Osteocyte (in vitro differentiated cells): ENCODE measurements around the gene CDC42BPG. TPM values are rescaled to one million over a fixed set of nuclear protein-coding genes. Genes with fewer than 3 reads are reported as not detected.
A peak's percentile ranks its signal among the peaks of the same experiment; 100 is the strongest.

Experiments used
- DNase-seq: peaks from one replicate; pipeline ENCODE4 v3.0.0; 2021; ENCODE audit warnings: mixed read lengths; ENCODE audit not compliant: unreplicated experiment; ENCODE audit errors: extremely low spot score
- H3K27ac Mint-ChIP-seq: one replicate; pipeline ENCODE4 v1.8.0; 2021; ENCODE audit warnings: mild to moderate bottlenecking, mixed read lengths; ENCODE audit not compliant: unreplicated experiment
- H3K27me3 Mint-ChIP-seq: one replicate; pipeline ENCODE4 v1.8.0; 2021; ENCODE audit warnings: mixed read lengths; ENCODE audit not compliant: unreplicated experiment
- H3K36me3 Mint-ChIP-seq: one replicate; pipeline ENCODE4 v1.8.0; 2021; ENCODE audit warnings: mixed read lengths; ENCODE audit not compliant: unreplicated experiment
- H3K4me1 Mint-ChIP-seq: one replicate; pipeline ENCODE4 v1.8.0; 2021; ENCODE audit warnings: mixed read lengths; ENCODE audit not compliant: unreplicated experiment
- H3K4me3 Mint-ChIP-seq: one replicate; pipeline ENCODE4 v1.8.0; 2021; ENCODE audit warnings: mild to moderate bottlenecking, moderate library complexity, mixed read lengths; ENCODE audit not compliant: unreplicated experiment
- H3K9me3 Mint-ChIP-seq: one replicate; pipeline ENCODE4 v1.8.0; 2021; ENCODE audit warnings: mixed read lengths; ENCODE audit not compliant: unreplicated experiment
- total RNA-seq: library from RNA; stranded (reverse); gene quantifications from 2 replicates; pipeline ENCODE4 v1.2.1, GENCODE V29; 2021
- TF ChIP-seq, protein P1 (sequence below): fragments of 200-600 bp; sonication (generic); IDR thresholded peaks from 2 replicates; pipeline ENCODE4 v1.5.0; 2021; ENCODE audit warnings: antibody characterized with exemption, mild to moderate bottlenecking, moderate library complexity

CDC42BPG gene
- total RNA-seq, 1 donor from 2014 or later, result 1.7 TPM

DNA sequence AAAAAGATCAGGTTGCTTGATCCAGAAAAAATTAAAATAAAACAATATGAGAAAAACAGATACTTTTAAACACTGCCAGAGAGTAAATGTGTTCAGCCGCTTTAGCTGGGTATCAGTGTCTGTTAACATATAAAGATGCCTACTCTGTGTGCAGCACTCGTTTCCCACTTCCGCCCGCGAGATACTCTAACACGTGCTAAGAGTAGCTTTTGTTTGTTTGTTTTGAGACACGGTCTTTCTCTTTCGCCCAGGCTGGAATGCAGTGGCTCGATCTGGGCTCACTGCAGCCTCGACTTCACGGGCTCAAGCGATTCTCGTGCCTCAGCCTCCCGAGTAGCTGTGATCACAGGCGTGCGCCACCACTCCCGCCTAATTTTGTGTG lies 33.6 kb downstream of the CDC42BPG start:
- no peak for DNase-seq
- Mint-ChIP-seq H3K9me3 (no peaks in the 10 kb centered on the region), H3K4me3 (peak overlapping the region; percentile 98), H3K27me3 (no peaks in the 10 kb centered on the region), H3K36me3 (peaks cover 7% of the 10 kb centered on the region), H3K4me1 (peaks cover 15% of the 10 kb centered on the region), H3K27ac (peak overlapping the region; percentile 87)
- TF ChIP-seq, protein P1, sequence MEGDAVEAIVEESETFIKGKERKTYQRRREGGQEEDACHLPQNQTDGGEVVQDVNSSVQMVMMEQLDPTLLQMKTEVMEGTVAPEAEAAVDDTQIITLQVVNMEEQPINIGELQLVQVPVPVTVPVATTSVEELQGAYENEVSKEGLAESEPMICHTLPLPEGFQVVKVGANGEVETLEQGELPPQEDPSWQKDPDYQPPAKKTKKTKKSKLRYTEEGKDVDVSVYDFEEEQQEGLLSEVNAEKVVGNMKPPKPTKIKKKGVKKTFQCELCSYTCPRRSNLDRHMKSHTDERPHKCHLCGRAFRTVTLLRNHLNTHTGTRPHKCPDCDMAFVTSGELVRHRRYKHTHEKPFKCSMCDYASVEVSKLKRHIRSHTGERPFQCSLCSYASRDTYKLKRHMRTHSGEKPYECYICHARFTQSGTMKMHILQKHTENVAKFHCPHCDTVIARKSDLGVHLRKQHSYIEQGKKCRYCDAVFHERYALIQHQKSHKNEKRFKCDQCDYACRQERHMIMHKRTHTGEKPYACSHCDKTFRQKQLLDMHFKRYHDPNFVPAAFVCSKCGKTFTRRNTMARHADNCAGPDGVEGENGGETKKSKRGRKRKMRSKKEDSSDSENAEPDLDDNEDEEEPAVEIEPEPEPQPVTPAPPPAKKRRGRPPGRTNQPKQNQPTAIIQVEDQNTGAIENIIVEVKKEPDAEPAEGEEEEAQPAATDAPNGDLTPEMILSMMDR, result no peak

DNA sequence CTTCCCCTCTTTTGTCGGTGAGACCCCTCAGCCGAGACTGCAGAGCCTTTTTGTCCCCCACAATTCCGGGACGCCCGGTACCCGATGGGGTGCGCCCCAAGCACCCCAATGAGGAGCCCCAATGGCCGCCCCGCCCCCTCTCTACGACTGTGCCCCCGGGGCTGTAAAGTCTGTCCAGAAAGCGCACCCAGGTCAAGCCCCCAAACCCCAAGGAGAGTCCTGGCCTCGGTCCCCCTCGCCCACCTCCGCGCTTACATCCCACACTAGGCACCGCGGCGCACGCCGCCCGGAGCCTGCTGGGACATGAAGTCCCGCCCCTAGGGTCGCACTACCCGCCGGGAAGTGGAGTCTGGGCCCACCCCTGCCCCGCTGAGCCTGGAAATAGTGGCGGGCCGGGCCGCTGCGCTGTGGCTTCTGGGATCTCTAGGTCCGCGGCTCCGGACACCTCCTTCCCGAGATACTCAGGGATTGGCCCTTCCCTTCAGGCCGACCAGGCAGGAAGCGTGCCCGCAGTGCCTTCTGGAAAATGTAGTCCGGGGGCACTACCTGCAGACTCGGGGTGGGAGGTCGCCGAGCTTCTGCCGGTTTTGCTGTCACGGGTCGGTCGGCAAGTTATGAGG lies 34.1 kb downstream of the CDC42BPG start, which contains the start of gene MEN1:
TSS of gene MEN1 (minus strand) at position 281 of the 620 bp plus-strand sequence. CDS start 442 bp downstream, outside the sequence.
- DNase-seq, result peak; percentile 98
- H3K9me3 Mint-ChIP-seq, result no peaks in the 10 kb centered on the region
- peak within 1 kb of the TSS; percentile 87 for H3K27ac Mint-ChIP-seq
- TF ChIP-seq, protein P1, result no peak
- H3K27me3 Mint-ChIP-seq, result no peaks in the 10 kb centered on the region
- H3K4me3 Mint-ChIP-seq, result peak within 1 kb of the TSS; percentile 98
- H3K36me3 Mint-ChIP-seq, result peaks cover 11% of the 10 kb centered on the region
- H3K4me1 Mint-ChIP-seq, result peaks cover 15% of the 10 kb centered on the region

DNA sequence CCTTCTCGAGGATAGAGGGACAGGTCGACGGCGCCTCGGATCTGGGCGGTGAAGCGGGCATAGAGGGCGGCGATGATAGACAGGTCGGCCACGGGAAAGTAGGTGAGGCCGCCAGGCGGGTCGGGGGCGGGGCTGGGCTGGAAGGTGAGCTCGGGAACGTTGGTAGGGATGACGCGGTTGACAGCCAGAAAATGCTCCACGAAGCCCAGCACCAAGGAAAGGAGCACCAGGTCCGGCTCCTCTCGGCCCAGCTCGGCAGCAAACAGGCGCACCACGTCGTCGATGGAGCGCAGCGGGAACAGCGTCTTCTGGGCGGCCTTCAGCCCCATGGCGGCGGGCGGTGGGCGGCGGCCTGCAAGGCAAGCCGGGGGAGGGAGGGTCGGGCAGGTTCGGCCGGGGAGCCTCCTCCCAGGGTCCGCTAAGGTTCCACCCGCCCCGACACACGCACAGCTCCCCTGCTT lies 34.6 kb downstream of the CDC42BPG start:
- Mint-ChIP-seq H3K9me3 (no peaks in the 10 kb centered on the region), H3K27me3 (no peaks in the 10 kb centered on the region), H3K4me3 (peak overlapping the region; percentile 98), H3K4me1 (peaks cover 15% of the 10 kb centered on the region), H3K27ac (peak overlapping the region; percentile 87), H3K36me3 (peaks cover 11% of the 10 kb centered on the region)
- DNase-seq, result no peak
- TF ChIP-seq, protein P1, result no peak

DNA sequence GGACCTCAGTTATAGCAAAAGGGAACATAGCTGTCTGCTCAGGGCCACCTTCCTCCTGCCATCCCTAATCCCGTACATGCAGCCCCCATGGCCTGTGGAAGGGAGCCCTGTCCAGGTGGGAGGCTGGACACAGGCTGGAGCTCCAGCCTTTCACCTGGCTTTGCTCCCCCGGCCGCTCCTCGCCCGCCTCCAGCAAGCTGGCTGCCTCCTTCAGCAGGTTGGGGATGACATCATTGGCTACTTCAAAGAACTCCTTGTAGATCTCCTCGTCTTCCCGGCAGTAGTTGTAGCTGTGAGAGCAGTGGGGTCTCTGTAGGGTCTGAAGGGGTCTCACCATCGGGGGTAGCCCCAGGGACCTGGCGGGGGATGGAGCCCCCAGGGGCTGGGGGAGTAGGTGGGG lies 39.0 kb downstream of the CDC42BPG start:
- Mint-ChIP-seq H3K36me3 (peaks cover 11% of the 10 kb centered on the region), H3K9me3 (no peaks in the 10 kb centered on the region), H3K4me1 (peaks cover 28% of the 10 kb centered on the region), H3K27ac (no peak overlapping the region), H3K4me3 (no peak overlapping the region), H3K27me3 (no peaks in the 10 kb centered on the region)
- TF ChIP-seq, protein P1, result no peak
- no peak for DNase-seq

DNA sequence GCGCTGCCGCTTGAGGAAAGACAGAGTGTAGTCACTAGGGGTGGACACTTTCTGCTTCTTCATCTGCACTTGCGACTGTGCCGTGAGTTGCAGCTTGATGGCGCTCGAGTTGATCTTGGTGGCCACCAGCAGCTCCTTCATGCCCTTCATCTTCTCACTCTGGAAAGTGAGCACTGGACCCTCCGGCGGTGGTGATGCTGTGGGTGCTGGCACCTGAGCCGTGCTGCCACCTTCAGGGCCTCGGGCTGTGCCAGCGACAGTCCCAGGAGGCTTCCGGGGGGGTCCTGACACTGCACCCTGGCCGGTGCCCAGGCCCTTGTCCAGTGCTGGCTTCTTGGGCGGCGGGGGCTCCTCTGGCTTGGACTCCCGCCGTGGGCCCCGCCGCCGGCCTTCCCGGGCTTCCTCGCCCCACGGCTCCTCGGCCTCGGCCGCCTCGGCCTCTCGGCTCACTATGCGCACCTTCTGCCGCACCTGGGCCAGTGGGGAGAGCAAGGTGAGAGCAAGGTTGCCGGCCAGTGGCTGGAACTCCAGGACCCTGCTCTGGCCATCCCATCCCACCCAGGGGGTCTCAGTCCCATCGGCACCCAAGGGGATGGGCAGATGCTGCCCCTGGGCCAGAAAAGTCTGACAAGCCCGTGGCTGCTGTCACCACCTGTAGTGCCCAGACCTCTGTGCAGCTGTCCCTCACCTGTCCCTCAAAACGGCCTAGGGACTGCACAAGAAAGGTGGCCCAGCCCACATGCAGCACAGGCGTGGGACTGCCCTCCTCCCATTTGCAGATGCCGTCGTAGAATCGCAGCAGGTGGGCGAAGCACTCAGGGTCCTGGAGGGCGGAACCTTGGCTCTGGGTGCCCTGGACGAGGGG lies 39.9 kb downstream of the CDC42BPG start:
- Mint-ChIP-seq H3K36me3 (peaks cover 11% of the 10 kb centered on the region), H3K4me1 (peaks cover 23% of the 10 kb centered on the region), H3K27ac (peak overlapping the region; percentile 98), H3K9me3 (no peaks in the 10 kb centered on the region), H3K27me3 (no peaks in the 10 kb centered on the region), H3K4me3 (peak overlapping the region; percentile 82)
- TF ChIP-seq, protein P1, result no peak
- DNase-seq, result no peak
